H9 (cell line): ENCODE data around the gene DDX20. TPM values are rescaled to one million over a fixed set of nuclear protein-coding genes. Genes with fewer than 3 reads are reported as not detected.

Experiments
- DNase-seq: peaks from one replicate; pipeline ENCODE4 v3.0.0-alpha.2; 2017
- H2AFZ ChIP-seq: one replicate; pipeline ENCODE4 v1.6.1; 2013; ENCODE audit warnings: mild to moderate bottlenecking, low read length, control low read depth, moderate library complexity
- H2AK5ac ChIP-seq: 2 replicates; pipeline ENCODE4 v1.6.1; 2013; ENCODE audit warnings: low read length, control low read depth, mixed read lengths; ENCODE audit not compliant: insufficient read length
- H2BK120ac ChIP-seq: one replicate; pipeline ENCODE4 v1.6.1; 2013; ENCODE audit warnings: low read depth, mild to moderate bottlenecking, low read length, control low read depth, inconsistent platforms; ENCODE audit not compliant: poor library complexity, severe bottlenecking
- H2BK12ac ChIP-seq: 2 replicates; pipeline ENCODE4 v1.6.1; 2013; ENCODE audit warnings: low read length, control low read depth, mixed read lengths, low read depth; ENCODE audit not compliant: insufficient read length
- H2BK15ac ChIP-seq: 2 replicates; pipeline ENCODE4 v1.6.1; 2013; ENCODE audit warnings: low read depth, low read length, control low read depth
- H2BK20ac ChIP-seq: one replicate; pipeline ENCODE4 v1.6.1; 2013; ENCODE audit warnings: low read depth, mild to moderate bottlenecking, low read length, control low read depth, inconsistent platforms; ENCODE audit not compliant: poor library complexity, severe bottlenecking
- H2BK5ac ChIP-seq: 2 replicates; pipeline ENCODE4 v1.6.1; 2013; ENCODE audit warnings: low read length, control low read depth, mixed read lengths; ENCODE audit not compliant: insufficient read length
- H3K14ac ChIP-seq: 2 replicates; pipeline ENCODE4 v1.6.1; 2013; ENCODE audit warnings: low read length, control low read depth; ENCODE audit not compliant: insufficient read depth
- H3K18ac ChIP-seq: 2 replicates; pipeline ENCODE4 v1.6.1; 2013; ENCODE audit warnings: low read depth, mild to moderate bottlenecking, mixed read lengths, low read length, control low read depth; ENCODE audit not compliant: insufficient read length
- H3K23ac ChIP-seq: 2 replicates; pipeline ENCODE4 v1.6.1; 2013; ENCODE audit warnings: low read length, control low read depth, mixed read lengths, low read depth; ENCODE audit not compliant: insufficient read length
- H3K23me2 ChIP-seq: 2 replicates; pipeline ENCODE4 v1.6.1; 2013; ENCODE audit warnings: low read depth, mild to moderate bottlenecking, mixed read lengths, low read length, control low read depth; ENCODE audit not compliant: insufficient read length, poor library complexity, severe bottlenecking
- H3K27ac ChIP-seq: 2 replicates; pipeline ENCODE4 v1.5.1; 2013; ENCODE audit warnings: low read length, control low read depth, mixed read lengths, low read depth; ENCODE audit not compliant: insufficient read length
- H3K27me3 ChIP-seq: 2 replicates; pipeline ENCODE4 v1.6.1; 2013; ENCODE audit warnings: low read length, control low read depth, inconsistent platforms; ENCODE audit not compliant: insufficient read depth
- H3K4ac ChIP-seq: 2 replicates; pipeline ENCODE4 v1.6.1; 2013; ENCODE audit warnings: low read depth, mild to moderate bottlenecking, control low read depth, inconsistent platforms, low read length, moderate library complexity
- H3K4me1 ChIP-seq: 2 replicates; pipeline ENCODE4 v1.6.1; 2013; ENCODE audit warnings: low read length, control low read depth, inconsistent platforms; ENCODE audit not compliant: insufficient read depth
- H3K4me2 ChIP-seq: 2 replicates; pipeline ENCODE4 v1.6.1; 2013; ENCODE audit warnings: low read length, control low read depth, mixed read lengths; ENCODE audit not compliant: insufficient read length, insufficient read depth
- H3K56ac ChIP-seq: 2 replicates; pipeline ENCODE4 v1.6.1; 2013; ENCODE audit warnings: low read depth, mild to moderate bottlenecking, mixed read lengths, low read length, control low read depth; ENCODE audit not compliant: insufficient read length
- H3K79me1 ChIP-seq: 2 replicates; pipeline ENCODE4 v1.6.1; 2013; ENCODE audit warnings: low read depth, mild to moderate bottlenecking, moderate library complexity, low read length, control low read depth, inconsistent platforms; ENCODE audit not compliant: insufficient read depth, poor library complexity, severe bottlenecking
- H3K79me2 ChIP-seq: 2 replicates; pipeline ENCODE4 v1.6.1; 2013; ENCODE audit warnings: low read length, control low read depth, inconsistent platforms; ENCODE audit not compliant: insufficient read depth
- H3K9ac ChIP-seq: 2 replicates; pipeline ENCODE4 v1.6.1; 2013; ENCODE audit warnings: low read length, control low read depth, mixed read lengths; ENCODE audit not compliant: insufficient read length; ENCODE audit errors: extremely low read depth
- H3K9me3 ChIP-seq: one replicate; pipeline ENCODE4 v1.6.1; 2013; ENCODE audit warnings: low read depth, low read length, inconsistent platforms; ENCODE audit not compliant: control insufficient read depth
- H3T11ph ChIP-seq: one replicate; pipeline ENCODE4 v1.6.1; 2013; ENCODE audit warnings: mild to moderate bottlenecking, low read length, control low read depth, inconsistent platforms
- H4K20me1 ChIP-seq: one replicate; pipeline ENCODE4 v1.6.1; 2013; ENCODE audit not compliant: control insufficient read depth, insufficient read length, insufficient read depth
- H4K5ac ChIP-seq: 2 replicates; pipeline ENCODE4 v1.6.1; 2013; ENCODE audit warnings: low read depth, mild to moderate bottlenecking, mixed read lengths, low read length, control low read depth; ENCODE audit not compliant: insufficient read length
- H4K8ac ChIP-seq: replicated peaks from 2 replicates; pipeline ENCODE4 v1.6.1; 2013; ENCODE audit warnings: low read length, control low read depth, mixed read lengths, low read depth; ENCODE audit not compliant: insufficient read length
- H4K91ac ChIP-seq: 2 replicates; pipeline ENCODE4 v1.6.1; 2013; ENCODE audit warnings: low read depth, mild to moderate bottlenecking, moderate library complexity, mixed read lengths, low read length, control low read depth; ENCODE audit not compliant: insufficient read length
- H3K27ac Mint-ChIP-seq, 3 experiments: 2 replicates in 2 of 3; 3 replicates in 1 of 3; pipeline ENCODE4 v1.8.0; 2020 to 2021; ENCODE audit warnings: mixed read lengths in 3 of 3, mild to moderate bottlenecking in 1 of 3, moderate library complexity in 1 of 3
- H3K27me3 Mint-ChIP-seq: 2 replicates; pipeline ENCODE4 v1.8.0; 2021; ENCODE audit warnings: low read depth, mild to moderate bottlenecking, moderate library complexity, mixed read lengths
- H3K36me3 Mint-ChIP-seq, 3 experiments: 2 replicates in 2 of 3; 3 replicates in 1 of 3; pipeline ENCODE4 v1.8.0; 2020 to 2021; ENCODE audit warnings: low read depth in 3 of 3, mixed read lengths in 3 of 3; ENCODE audit not compliant: insufficient read depth in 1 of 3
- H3K4me1 Mint-ChIP-seq, 2 experiments: 2 replicates each; pipeline ENCODE4 v1.8.0; 2020; ENCODE audit warnings: mixed read lengths in 2 of 2
- H3K4me3 Mint-ChIP-seq, 2 experiments: 2 replicates in 1 of 2; 3 replicates in 1 of 2; pipeline ENCODE4 v1.8.0; 2020 to 2021; ENCODE audit warnings: mild to moderate bottlenecking in 2 of 2, mixed read lengths in 2 of 2, moderate library complexity in 1 of 2
- H3K9me3 Mint-ChIP-seq, 2 experiments: 2 replicates in 1 of 2; 3 replicates in 1 of 2; pipeline ENCODE4 v1.8.0; 2020; ENCODE audit warnings: mild to moderate bottlenecking in 2 of 2, mixed read lengths in 2 of 2, moderate library complexity in 1 of 2
- WGBS: extraction: QIAGEN DNeasy Blood & Tissue Kit; methylation state at CpG from one replicate; pipeline ENCODE4 v1.1.7; 2013; ENCODE audit warnings: missing lambda C conversion rate, low lambda C conversion rate, mixed read lengths; ENCODE audit not compliant: insufficient read length; ENCODE audit errors: extremely low coverage; 5-methylcytosine and 5-hydroxymethylcytosine counted together
- total RNA-seq: library from RNA; stranded (reverse); gene quantifications from 2 replicates; pipeline ENCODE4 v1.2.1, GENCODE V29; 2021
- TF ChIP-seq, protein P1 (sequence below): fragments of 200-600 bp; sonication (generic); conservative IDR thresholded peaks from 3 replicates; pipeline ENCODE4 v1.8.0; 2021; ENCODE audit warnings: antibody characterized with exemption, mild to moderate bottlenecking

Gene DDX20
- total RNA-seq, 1 experiment from 2014 or later, result 38.3 TPM

DNA sequence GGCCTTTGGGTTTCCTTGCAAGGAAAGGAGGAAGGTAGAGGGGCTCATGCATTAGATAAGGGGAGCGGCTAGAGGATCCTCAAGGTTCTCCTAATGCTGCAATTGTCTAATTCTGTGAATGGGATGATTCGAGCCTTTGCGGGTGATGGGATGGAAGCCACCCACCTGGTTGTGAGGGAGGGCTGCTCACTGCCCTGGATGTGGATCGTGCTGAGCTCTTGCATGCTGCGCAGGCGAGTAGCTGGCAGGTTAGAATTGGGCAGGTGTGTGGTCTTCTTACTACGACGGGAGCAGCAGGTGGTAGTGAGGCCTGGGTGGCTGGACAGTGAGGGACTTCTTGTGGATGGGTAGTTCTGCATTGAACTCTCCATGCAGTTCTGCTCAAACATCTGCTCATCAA lies 21.2 kb downstream of the DDX20 start:
- H3K4me2 ChIP-seq, result no peak overlapping the region
- Mint-ChIP-seq H3K27me3 (no peaks in the 10 kb centered on the region; the same call in 1 of the 2 replicates), H3K27ac (peak overlapping the region in 1 of 3 experiments; percentile 92; a peak in 3 of 7 replicates), H3K9me3 (no peaks in the 10 kb centered on the region), H3K4me1 (peaks cover 22 to 25% of the 10 kb centered on the region in 2 experiments), H3K36me3 (no peaks in the 10 kb centered on the region; a peak in 1 of 7 replicates), H3K4me3 (no peak overlapping the region)
- no peaks in the 10 kb centered on the region for H3K23me2 ChIP-seq
- H3K9me3 ChIP-seq, result no peaks in the 10 kb centered on the region
- no peak overlapping the region for H2AFZ ChIP-seq
- H3K79me1 ChIP-seq, result no peaks in the 10 kb centered on the region
- no peak overlapping the region for H3K27ac ChIP-seq
- no CpG with 5 or more reads among the region's 8 CpGs for WGBS
- TF ChIP-seq, protein P1, sequence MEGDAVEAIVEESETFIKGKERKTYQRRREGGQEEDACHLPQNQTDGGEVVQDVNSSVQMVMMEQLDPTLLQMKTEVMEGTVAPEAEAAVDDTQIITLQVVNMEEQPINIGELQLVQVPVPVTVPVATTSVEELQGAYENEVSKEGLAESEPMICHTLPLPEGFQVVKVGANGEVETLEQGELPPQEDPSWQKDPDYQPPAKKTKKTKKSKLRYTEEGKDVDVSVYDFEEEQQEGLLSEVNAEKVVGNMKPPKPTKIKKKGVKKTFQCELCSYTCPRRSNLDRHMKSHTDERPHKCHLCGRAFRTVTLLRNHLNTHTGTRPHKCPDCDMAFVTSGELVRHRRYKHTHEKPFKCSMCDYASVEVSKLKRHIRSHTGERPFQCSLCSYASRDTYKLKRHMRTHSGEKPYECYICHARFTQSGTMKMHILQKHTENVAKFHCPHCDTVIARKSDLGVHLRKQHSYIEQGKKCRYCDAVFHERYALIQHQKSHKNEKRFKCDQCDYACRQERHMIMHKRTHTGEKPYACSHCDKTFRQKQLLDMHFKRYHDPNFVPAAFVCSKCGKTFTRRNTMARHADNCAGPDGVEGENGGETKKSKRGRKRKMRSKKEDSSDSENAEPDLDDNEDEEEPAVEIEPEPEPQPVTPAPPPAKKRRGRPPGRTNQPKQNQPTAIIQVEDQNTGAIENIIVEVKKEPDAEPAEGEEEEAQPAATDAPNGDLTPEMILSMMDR, result no peak
- no peak overlapping the region for H2AK5ac ChIP-seq
- H3K9ac ChIP-seq, result no peak overlapping the region
- no peak overlapping the region for H2BK5ac ChIP-seq
- no peak overlapping the region for H2BK12ac ChIP-seq
- no peak overlapping the region for H4K5ac ChIP-seq
- no peaks in the 10 kb centered on the region; the same call in 1 of the 2 replicates for H3K4me1 ChIP-seq
- H3K23ac ChIP-seq, result no peak overlapping the region
- no peak overlapping the region for H3K14ac ChIP-seq
- no peak overlapping the region for H2BK15ac ChIP-seq
- DNase-seq, result no peak
- no peak overlapping the region for H2BK20ac ChIP-seq
- H3T11ph ChIP-seq, result no peak overlapping the region
- H2BK120ac ChIP-seq, result no peak overlapping the region
- H3K56ac ChIP-seq, result no peak overlapping the region
- H3K4ac ChIP-seq, result no peak overlapping the region
- H3K27me3 ChIP-seq, result no peaks in the 10 kb centered on the region; the same call in 1 of the 2 replicates
- no peak overlapping the region for H4K8ac ChIP-seq
- H4K20me1 ChIP-seq, result no peaks in the 10 kb centered on the region
- no peak overlapping the region for H3K18ac ChIP-seq
- no peak overlapping the region for H4K91ac ChIP-seq
- H3K79me2 ChIP-seq, result no peaks in the 10 kb centered on the region
